Measurements from ENCODE around the gene RHBG.

RHBG gene

GRCh38 chr1:156386949-156387869, 18.2 kb downstream of the RHBG start:
- no peak for FAIRE-seq

GRCh38 chr1:156387870-156388173, 18.8 kb downstream of the RHBG start:
- FAIRE-seq: no peak

- no peak for FAIRE-seq
Observed at GRCh38 chr1:156388174-156389137, 19.4 kb downstream of the RHBG start.

GRCh38 chr1:156389311-156389710, 20.3 kb downstream of the RHBG start:
- no peak for FAIRE-seq

GRCh38 chr1:156390469-156391365, 21.7 kb downstream of the RHBG start:
- FAIRE-seq: no peak

- no peak for FAIRE-seq
Observed at GRCh38 chr1:156391366-156391677, 22.3 kb downstream of the RHBG start.

GRCh38 chr1:156391701-156392100, 22.7 kb downstream of the RHBG start:
- FAIRE-seq: no peak

GRCh38 chr1:156392452-156392853, 23.4 kb downstream of the RHBG start:
- FAIRE-seq: no peak

GRCh38 chr1:156393095-156393494, 24.1 kb downstream of the RHBG start:
- no peak for FAIRE-seq

GRCh38 chr1:156394082-156394481, 25.1 kb downstream of the RHBG start:
- FAIRE-seq: no peak

- no peak for FAIRE-seq
Observed at GRCh38 chr1:156394835-156395461, 25.9 kb downstream of the RHBG start.

GRCh38 chr1:156399355-156400125, 30.5 kb downstream of the RHBG start:
- no peak for FAIRE-seq

- FAIRE-seq: no peak
Observed at GRCh38 chr1:156400191-156400935, 31.4 kb downstream of the RHBG start.

GRCh38 chr1:156401041-156401574, 32.1 kb downstream of the RHBG start:
- FAIRE-seq: no peak

GRCh38 chr1:156401681-156402081, 32.7 kb downstream of the RHBG start:
- FAIRE-seq: no peak

GRCh38 chr1:156402331-156403020, 33.5 kb downstream of the RHBG start:
- no peak for FAIRE-seq

GRCh38 chr1:156405670-156406069, 36.7 kb downstream of the RHBG start:
- FAIRE-seq: no peak

GRCh38 chr1:156406251-156406650, 37.2 kb downstream of the RHBG start:
- FAIRE-seq: no peak

GRCh38 chr1:156407344-156407743, 38.3 kb downstream of the RHBG start:
- FAIRE-seq: no peak

GRCh38 chr1:156407760-156408159, 38.7 kb downstream of the RHBG start:
- FAIRE-seq: no peak

Measured in endometrium (tissue), 2 donors.